NK-92 (cell line): ENCODE results near the gene NELFCD.

ENCODE experiments used
- DNase-seq: peaks from one replicate; lab custom pipeline; 2025; ENCODE audit not compliant: unreplicated experiment; lab: John Stamatoyannopoulos, UW

The NELFCD gene

DNA sequence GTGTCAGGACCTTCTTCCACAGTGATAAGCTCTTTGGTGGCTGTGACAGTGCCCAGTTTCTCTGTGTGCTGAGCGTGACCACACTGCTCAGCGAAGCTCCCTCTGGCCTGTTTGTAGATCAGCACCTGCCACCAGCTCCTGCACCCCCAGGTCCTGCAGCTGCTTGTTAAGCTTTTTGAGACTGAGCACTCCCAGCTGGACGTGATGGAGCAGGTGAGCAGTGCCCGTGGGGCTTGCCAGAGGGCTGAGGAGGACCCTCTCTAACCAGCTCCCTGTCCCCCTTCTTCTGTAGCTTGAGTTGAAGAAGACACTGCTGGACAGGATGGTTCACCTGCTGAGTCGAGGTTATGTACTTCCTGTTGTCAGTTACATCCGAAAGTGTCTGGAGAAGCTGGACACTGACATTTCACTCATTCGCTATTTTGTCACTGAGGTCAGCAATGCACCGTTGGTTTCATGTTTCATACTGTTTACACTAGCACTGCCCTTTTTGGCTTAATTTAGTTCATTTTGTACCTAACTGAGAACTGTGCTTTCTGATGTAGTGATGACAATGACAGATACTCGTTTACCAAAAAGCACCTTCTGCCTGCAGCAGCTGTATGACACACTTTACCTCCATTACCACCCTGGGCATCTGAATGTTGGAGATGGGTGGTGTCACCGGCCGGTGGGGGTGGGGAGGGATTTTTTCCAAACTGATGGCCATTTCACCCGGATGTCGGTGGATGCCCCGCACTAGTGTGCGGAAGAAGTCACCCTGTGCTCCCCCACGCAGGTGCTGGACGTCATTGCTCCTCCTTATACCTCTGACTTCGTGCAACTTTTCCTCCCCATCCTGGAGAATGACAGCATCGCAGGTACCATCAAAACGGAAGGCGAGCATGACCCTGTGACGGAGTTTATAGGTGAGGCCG lies 12.5 kb downstream of the NELFCD start:
- no peak for DNase-seq

DNA sequence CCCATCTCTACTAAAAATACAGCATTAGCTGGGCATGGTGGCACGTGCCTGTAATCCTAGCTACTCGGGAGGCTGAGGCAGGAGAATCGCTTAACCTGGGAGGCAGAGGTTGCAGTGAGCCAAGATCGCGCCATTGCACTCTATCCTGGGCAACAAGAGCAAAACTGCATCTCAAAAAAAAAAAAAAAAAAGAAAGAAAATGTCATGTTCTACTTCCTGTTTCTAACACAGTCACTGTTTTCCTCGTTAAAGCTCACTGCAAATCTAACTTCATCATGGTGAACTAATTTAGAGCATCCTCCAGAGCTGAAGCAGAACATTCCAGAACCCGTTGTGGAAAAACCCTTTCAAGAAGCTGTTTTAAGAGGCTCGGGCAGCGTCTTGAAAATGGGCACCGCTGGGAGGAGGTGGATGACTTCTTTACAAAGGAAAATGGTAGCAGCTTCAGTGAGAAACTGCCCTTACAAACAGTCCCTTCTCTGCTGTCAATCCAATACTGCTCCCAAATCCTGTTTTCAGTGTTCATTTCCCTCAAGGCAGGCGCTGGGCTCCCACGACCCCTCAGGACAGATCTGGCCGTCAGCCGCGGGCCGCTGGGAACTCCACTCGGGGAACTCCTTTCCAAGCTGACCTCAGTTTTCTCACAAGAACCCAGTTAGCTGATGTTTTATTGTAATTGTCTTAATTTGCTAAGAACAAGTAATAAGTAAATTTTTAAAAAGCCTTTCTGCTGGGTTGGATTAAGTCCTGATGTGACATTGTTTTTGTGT lies 13.5 kb downstream of the NELFCD start:
- DNase-seq = no peak

DNA sequence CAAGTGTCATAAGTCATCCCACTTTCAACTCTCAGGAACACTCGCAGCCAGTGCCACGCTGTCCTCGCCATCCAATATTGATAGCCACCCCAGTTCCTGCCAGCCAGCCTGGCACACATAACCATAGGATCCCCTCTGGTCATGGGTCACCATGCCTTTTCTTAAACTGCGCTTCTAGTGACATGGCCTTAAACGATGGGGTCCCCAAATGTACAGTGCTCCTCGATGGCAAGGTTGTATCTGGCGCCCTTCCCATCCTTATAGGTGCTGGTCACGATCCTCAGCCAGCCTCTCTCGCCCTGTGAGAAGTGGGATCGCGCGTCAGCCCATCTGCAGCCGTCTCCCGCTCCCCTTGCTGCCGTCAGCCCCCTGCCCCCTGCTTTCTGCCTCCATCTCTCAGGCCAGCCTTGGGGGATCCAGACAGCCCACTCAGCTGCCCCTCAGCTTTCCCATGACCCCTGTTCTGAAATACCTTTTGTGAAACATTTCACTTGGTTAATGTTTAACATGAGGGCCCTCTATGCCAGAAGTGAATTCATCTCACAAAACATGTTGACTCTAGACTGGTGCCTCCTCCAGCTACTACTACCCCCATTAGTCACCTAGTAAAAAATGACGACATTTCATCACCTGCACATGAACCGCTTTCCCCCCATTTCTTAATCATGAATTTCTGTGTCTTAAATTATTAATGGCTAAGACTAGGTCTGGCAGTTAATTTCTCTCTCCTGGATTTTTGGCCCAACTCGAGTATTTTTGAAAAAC lies 14.6 kb downstream of the NELFCD start:
- DNase-seq = no peak

DNA sequence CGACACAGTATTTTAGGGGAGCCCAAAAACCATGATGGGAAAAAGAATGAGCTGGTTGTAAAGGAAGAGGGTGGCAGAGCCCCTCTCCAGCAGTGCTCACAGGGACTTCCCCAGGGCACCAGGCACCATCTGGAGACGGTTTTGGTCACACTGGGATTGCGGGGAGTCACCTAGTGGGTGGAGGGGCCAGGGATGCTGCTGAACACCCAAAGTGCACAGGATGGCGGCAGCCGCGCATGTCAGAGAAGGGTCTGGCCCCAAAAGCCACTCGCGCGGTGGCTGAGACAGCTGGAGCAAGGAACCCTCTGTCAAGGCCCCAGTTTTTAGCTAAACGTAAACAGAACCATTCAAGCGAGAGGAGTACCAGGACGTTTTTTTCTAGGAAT lies 15.2 kb downstream of the NELFCD start:
- no peak for DNase-seq

DNA sequence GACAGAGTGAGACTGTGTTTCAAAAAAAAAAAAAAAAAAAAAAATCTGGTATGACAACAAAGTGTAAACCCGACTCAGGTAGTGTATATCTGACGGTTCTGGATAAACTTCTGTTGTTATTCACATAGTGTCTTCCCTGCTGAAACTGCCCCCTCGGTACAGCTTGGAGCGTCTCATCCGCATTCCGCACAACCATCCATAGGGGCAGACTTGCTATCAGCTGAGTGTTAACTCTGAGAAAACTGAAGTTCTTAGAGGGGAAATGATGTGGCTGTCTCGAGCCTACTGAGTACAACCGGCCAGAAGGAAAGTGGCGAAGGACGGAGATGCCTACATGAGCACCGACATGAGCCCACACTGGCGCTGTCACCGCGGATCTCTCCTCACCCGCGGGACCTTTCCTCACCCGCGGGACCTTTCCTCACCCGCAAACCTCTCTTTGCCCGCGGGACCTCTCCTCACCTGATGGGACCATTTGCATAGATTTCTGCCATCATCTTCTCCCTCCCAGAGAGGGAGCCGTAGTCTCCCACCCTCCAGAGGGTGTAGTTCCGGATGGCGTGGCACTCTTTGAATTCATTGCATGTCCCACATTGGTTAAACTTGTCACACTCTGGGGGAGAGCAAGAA lies 16.2 kb downstream of the NELFCD start:
- DNase-seq = no peak

DNA sequence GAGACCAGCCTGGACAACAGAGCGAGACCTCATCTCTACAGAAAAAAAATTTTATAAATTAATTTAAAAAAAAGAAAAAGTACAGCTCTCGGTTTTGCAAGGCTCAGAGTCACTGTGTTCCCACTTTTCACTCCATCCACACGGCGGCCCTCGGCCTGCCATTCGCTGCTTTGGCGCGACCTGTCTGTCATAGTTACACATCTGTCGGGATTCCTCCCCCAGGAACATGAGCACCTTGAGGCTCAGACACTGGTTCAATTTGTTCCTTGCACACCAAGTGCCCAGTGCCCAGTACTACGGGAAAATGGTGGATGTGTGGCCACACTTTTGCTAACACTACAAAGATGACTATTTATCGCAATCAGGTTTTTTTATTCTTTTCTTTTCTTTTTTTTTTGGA lies 17.6 kb downstream of the NELFCD start:
- DNase-seq = no peak

DNA sequence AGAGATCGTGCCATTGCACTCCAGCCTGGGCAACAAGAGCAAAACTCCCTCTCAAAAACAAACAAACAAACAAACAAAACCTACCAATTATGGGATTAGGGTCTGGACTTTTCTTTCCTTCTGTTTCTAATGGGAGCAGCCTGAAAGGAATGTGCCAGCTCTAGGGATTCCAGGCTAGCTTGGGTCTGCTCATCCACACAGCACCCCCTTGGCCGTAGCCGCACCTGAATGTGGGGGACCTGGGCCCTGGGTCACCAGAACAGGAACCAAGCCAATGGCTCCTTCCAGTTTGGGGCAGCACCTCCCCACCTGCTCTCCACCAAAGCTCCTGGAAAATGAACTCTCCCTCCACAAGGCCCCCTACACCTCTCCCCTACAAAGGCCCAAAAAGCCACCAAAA lies 19.3 kb downstream of the NELFCD start:
- DNase-seq = no peak

DNA sequence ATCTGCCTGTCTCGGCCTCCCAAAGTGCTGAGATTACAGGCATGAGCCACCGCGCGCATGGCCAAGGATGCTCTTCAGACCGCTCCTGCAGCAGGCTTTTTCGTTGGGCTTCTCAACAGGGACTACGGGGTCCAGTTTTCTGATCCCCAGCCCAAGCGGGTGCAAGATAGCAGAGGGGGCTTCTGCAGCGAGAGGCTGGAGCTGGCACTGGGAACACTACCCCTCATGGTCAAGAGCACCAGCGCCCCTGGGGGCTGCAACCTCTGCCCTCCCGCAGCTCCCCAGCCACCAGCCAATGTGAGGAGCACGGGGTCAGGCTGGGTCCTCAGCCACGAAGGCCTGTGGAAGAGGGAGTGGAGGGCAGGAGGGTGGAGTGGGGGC lies 20.0 kb downstream of the NELFCD start:
- DNase-seq = no peak

DNA sequence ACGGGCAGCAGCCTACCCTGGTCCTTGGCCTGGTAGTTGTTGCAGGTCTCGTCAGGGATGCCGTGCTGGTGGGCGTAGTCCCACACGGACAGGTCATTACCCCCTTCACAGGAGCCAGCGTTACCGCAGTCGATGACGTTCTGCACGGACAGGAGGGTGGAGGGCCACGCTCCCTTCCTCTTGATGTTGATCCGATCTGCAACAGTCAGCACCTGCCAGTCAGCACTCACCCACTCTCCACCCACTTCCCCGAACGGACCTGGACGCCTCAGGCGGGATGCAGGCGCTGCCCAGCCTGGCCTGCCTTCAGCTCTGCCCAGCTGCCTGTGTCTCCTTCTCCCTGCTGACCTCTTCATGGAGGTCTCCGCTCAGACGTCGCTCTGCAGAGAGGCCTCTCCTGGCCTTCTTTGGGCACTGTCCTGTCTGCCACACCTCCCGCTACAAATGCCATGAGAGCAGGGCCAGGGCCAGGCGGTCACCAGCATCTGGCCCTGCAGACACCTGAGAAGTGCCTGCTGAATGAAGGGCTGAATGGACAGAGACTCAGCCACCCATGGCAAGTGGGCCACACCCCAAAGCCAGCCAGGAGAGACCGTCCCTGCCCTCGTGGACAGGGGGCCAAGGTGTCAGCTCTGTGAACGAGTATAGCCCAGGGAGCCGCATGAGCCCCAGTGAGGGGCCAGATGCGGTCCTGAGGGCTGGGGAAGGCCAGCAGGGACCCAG lies 20.6 kb downstream of the NELFCD start:
- DNase-seq = no peak

DNA sequence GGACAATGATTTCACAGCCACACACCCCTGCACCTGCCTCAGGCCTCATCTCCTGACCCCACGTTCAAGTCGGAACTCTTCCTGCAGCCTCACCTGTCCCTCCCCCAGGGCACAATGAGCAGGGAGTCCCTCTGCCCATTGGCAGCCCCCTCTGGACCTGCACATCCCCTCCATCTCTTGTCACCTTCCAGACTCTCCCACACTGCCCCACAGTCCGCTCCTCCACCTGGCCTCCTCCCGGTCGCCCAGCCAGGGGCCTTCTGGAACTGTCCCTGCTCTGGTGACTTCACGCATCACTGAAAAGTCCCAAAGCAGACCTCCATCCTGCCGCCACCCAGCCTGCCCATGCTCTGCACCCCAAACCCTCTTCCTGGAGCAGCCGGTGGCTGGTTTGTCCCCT lies 21.3 kb downstream of the NELFCD start:
- DNase-seq = no peak

DNA sequence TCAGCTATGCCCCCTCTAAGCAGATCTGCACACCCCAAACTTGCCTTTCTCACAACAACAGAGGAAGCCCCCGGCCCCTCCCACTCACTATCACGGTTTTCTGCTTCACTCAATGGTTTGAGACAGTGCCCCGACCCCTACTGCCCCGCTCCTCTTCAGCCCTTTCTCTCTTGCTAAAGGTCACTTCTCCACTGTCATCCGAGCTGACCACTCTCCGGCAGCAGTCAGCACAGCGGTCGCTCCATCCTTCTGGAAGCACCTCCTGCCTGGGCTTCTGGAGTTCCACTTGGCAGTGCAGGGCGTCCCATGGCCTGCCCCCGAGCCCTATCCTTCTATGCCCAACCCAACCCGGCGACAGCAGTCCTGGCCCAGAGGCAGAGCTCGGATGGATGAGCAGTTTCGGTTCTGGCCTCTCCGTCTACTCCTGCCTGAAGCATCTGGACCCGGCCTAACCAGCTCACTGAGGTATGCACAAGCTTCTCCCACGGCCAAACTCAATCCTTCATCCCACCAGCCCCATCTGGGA lies 21.9 kb downstream of the NELFCD start:
- DNase-seq = no peak

DNA sequence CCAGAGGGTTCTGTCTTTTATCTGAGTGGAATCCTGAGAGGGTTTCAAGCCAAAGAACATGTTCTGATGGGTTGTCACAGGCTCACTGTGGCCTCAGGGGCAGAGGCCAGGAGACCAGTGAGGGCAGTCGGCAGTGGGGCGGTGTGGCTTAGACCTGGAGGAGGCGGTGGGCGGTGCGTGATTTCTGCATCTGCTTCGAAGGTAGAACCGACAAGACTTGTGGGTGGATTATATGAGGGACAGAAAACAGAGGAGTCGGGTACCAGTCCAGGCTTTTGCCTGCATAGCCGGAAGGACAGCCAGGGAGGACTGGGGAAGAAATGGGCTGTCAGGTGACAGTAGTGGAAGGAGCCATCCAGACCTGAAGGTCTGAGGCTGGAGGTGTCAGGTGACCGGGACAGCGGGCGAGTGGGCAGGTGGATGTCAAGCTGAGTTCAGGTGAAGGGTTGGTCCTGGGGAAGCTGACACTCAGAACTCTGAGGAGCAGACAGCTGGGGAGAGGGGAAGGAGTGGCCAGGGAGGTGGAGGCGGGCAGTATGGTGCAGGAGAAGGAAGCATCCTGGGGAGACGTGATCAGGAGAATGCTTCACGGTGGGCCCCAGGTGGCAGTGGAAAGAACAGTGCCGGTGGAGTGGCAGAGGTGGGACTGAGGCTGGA lies 22.9 kb downstream of the NELFCD start:
- DNase-seq = no peak

DNA sequence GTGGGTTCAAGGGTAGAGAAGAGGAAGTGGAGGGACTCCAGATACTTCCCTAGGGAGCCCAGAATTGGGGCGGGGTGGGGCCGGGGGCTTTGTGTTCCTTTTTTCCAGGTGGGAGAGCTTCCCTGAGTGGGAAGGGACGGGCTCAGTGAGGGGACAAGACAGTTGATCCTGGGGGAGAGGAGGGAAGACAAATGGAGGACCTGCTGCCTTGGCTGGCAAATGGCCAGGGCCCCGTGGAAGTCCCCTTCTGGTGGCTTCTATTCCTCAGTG lies 23.4 kb downstream of the NELFCD start:
- no peak for DNase-seq

DNA sequence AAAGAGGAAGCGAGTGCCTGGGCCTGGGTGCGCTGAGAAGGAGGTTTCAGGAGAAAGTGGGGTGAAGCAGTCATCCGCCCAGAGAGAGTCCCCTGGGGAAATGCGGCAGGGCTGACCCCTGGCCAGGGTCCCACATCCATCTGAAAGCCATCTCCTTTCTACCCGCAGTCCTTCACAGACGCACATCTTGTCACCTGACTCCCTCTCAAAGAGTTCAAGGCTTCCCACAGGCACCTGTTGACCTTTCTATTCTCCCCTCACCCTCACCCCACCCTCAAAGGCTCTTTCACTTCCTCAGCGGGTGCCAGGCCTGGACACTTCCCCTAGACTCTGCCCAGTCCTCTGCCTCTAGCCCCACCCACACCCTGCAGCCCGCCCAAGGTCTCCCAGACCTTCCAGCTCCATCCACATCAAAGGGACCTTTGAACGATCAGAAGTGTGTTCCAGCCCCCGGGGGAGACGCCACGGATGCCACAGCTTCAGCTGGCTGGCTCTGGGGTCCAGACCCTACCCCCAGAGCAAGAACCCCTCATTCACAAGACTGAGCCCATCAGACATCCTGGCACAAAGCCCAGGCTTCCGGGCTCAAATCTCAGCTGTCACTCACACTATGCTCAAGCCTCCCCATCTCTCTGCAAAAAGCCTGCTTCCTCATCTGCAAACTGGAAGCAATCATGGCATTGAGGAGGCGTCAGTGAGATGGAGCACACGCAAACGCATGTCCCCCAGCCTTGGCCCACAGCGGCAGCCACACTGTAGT lies 23.9 kb downstream of the NELFCD start:
- no peak for DNase-seq

DNA sequence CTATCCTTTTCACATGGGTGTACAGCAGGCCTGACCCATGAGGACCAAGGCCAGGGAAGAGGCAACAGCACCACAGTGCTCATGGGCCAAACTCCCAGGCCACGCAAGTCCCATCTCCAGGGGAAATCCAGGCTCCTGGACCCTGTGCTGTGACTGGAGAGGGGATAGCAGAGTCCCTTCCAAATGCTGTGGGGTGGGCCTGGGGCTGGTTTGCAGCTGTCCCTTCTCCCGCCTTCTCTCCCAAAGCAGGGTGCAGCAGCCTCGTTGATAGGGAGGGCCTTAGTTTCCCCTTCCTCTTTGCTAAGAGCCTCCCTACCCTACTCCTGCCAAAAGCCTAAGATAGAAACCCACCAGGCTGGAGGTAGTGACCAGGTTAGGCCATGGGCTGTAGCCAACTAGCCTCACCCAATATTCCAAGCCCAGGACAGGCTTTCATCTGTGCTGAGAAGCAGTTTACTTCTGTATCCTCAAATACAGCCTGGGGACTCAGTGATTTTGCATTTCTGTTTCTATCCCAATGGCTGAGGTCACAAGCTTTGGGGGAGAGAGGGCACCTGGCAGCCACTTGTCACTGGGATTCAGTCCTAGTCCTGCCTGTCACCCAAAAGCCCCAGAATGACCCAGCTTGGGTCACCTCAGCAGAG lies 24.6 kb downstream of the NELFCD start:
- DNase-seq = no peak

DNA sequence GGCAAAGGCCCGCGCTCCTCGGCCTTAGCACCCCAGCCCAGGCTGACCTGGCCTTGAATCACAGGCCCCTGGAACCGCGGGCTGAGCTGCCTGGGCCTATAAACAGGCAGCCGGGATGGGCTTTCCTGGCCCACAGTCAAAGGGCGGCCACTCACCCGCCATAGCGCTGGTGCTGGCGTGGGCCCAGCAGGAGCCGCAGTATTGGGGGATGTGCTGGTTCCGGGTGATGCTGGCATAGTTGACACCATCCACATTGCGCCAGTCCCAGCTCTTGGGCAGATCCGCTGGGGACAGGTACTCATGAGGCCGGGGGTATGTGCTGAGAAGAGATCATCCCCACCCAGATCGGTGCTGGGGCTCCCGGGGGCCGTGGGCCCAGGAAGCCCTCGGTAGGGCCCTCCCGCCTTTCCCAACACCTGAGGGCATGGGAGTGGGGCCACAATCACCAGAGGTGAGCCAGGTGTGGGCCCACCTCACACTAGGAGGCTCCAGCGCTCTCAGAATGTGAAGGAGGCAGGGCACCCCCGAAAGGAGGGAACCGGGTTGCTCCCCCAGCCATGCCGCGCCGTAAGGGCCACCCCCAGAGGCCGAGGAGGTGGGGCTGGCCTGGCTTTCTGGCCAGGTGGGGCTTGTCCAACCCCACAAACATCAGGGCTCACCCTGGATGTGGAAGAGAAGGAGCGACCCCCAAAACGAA lies 25.3 kb downstream of the NELFCD start:
- no peak for DNase-seq

DNA sequence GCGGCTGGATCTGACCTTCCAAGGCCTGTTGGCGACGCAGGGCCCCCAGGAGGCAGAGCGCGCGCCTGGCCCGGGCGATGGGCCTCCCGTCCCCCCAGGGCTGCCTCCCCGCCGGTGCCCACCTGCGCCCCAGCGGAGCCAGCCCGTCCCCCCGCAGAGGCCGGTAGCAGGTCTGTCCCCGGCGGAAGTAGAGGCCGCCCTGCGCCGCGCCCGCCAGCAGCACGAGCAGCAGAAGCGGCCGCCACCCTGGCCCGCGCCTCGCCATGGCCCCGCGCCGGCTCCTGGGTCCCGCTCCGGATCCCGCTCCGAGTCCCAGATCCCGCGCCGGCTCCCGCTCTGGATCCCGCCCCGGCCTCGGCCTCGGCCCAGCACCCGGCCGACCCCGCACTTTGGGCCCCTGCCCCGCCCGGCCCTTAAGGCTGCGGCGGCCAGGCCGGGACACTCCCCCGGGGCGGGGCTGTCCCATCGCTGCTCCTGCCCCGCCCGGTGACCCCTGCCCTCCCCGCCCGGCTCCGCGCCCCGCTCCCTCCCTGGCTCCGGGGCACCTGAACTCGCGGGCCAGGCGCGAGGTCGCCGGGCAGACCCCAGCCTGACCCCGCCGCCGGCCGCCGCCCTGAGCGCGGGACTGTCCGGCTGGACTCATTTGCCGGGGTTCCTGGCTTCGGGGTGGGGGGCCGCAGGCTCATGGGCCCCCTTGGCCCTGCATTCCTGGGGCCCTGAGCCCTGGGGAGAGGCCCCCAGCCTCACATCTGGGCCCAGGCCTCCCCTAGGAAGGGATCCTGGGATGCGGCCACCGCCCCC lies 26.0 kb downstream of the NELFCD start, which contains the start of gene CTSZ:
Gene CTSZ (minus strand): TSS at position 391 of the 801 bp plus-strand sequence. CDS start 126 bp downstream, at position 265.
- no peak for DNase-seq
